22Rv1 (cell line): ENCODE results near the gene ILK.

ENCODE experiments used
- CTCF ChIP-seq: fragments of 450-650 bp; IDR thresholded peaks from 2 replicates; pipeline ENCODE4 v1.5.1; 2017; ENCODE audit warnings: mild to moderate bottlenecking
- ZFX ChIP-seq: fragments of 450-650 bp; IDR thresholded peaks from 2 replicates; pipeline ENCODE4 v1.6.1; 2017; ENCODE audit warnings: antibody characterized with exemption, borderline replicate concordance

DNA sequence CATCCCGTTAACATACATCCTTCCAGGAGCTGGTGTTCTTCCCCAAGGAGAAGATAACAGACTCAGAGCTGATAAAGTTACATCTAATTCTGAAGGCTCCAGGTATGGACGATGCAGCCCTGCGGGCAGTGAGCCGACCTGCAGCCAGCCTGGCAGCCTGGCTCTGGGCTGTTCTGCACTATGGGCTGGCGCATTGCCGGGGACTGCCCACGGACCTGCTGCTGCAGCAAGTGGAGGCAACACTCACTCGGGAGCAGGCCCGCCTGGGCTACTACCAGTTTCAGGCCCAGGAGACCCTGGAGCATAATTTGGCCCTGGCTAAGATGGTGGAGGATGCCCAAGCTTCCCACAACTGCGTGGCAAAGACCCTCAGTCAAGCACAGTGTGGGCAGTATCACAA lies 39.9 kb upstream of the ILK start:
- TF ChIP-seq CTCF: no peak
- TF ChIP-seq ZFX: no peak
